ENCODE measurements around the gene RRP12.

- TF ChIP-seq TARDBP (IDR thresholded peaks at IDR 0.05), result no peak
- TF ChIP-seq FOXM1 (IDR thresholded peaks at IDR 0.05; ENCODE audit: borderline replicate concordance), result no peak
- no peak for TF ChIP-seq SP1 (IDR thresholded peaks at IDR 0.05)
- no peak for TF ChIP-seq ELF4 (IDR thresholded peaks at IDR 0.05)
- no peak for TF ChIP-seq PKNOX1 (IDR thresholded peaks at IDR 0.05)
- TF ChIP-seq ZNF384 (IDR thresholded peaks at IDR 0.05), result no peak
- no peak for TF ChIP-seq FOXA1 (IDR thresholded peaks at IDR 0.05)
- TF ChIP-seq NFRKB (IDR thresholded peaks at IDR 0.05), result no peak
- TF ChIP-seq BHLHE40 (IDR thresholded peaks at IDR 0.05; ENCODE audit: borderline replicate concordance), result no peak
- no peak for TF ChIP-seq LEF1 (IDR thresholded peaks at IDR 0.05; ENCODE audit: borderline replicate concordance)
- TF ChIP-seq ARNT (IDR thresholded peaks at IDR 0.05), result no peak
- TF ChIP-seq SUZ12 (IDR thresholded peaks at IDR 0.05), result no peak
Measured at GRCh38 chr10:97407211-97407951, 6.2 kb upstream of the RRP12 start.
